Gastrocnemius medialis (tissue), 4 donors: ENCODE results near the gene POM121L12. TPM values are rescaled to one million over a fixed set of nuclear protein-coding genes. Genes with fewer than 3 reads are reported as not detected.
A peak's percentile ranks its signal among the peaks of the same experiment; 100 is the strongest.

Experiments used
- ATAC-seq, 2 donors: fragments of 150-250 bp; one replicate each; pipeline ENCODE4 v1.9.1; 2016
- DNase-seq, 2 donors: peaks; one replicate each; pipeline ENCODE4 v3.0.0-alpha.2; 2019
- H3K27ac ChIP-seq, 4 donors: fragments of 200-600 bp; sonication (generic); 1 replicate in 1 of 4; 2 replicates in 3 of 4; pipeline ENCODE4 v1.5.1; 2016 to 2018; ENCODE audit warnings: mild to moderate bottlenecking in 2 of 4, moderate library complexity in 1 of 4
- H3K27me3 ChIP-seq, 3 donors: fragments of 200-600 bp; sonication (generic) in 2 of 3; 1 replicate in 1 of 3; 2 replicates in 2 of 3; pipeline versions ENCODE4 v1.5.1 to v1.6.0; 2016 to 2019; ENCODE audit warnings: mild to moderate bottlenecking in 1 of 3, moderate library complexity in 1 of 3
- H3K36me3 ChIP-seq, 2 donors: fragments of 200-600 bp; sonication (generic) in 1 of 2; one replicate each; pipeline ENCODE4 v1.5.1; 2017 to 2018
- H3K4me1 ChIP-seq, 2 donors: fragments of 200-600 bp; sonication (generic) in 1 of 2; one replicate each; pipeline ENCODE4 v1.5.1; 2016 to 2017; ENCODE audit warnings: mild to moderate bottlenecking in 2 of 2
- H3K4me3 ChIP-seq, 4 donors: fragments of 200-600 bp; sonication (generic) in 3 of 4; 1 replicate in 1 of 4; 2 replicates in 3 of 4; pipeline ENCODE4 v1.5.1; 2016 to 2019; ENCODE audit warnings: mild to moderate bottlenecking in 2 of 4
- H3K9me3 ChIP-seq, 3 donors: fragments of 200-600 bp; sonication (generic) in 2 of 3; 1 replicate in 1 of 3; 2 replicates in 2 of 3; pipeline ENCODE4 v1.5.1; 2016 to 2019
- CTCF ChIP-seq, 5 experiments: fragments of 450-650 bp in 3 of 5; fragments of 200-600 bp in 2 of 5; sonication (generic) in 2 of 5; IDR thresholded peaks in 4 of 5; conservative IDR thresholded peaks in 1 of 5; 1 replicate in 4 of 5; 2 replicates in 1 of 5; pipeline ENCODE4 v1.5.1; 2016 to 2019; ENCODE audit warnings: antibody characterized with exemption in 5 of 5, mild to moderate bottlenecking in 3 of 5, moderate library complexity in 3 of 5
- POLR2A ChIP-seq, 2 donors: fragments of 450-650 bp; IDR thresholded peaks; one replicate each; pipeline ENCODE4 v1.6.1; 2017; ENCODE audit warnings: antibody characterized with exemption in 2 of 2, mild to moderate bottlenecking in 2 of 2, moderate library complexity in 2 of 2
- in situ Hi-C, 4 donors: fragments of 200-750 bp; cut with MboI; loops; one replicate each; pipeline versions ENCODE4 v1.15.0 to v1.8.0; 2017; ENCODE audit warnings: low sequenced_read_pairs in 4 of 4
- intact Hi-C: fragments of 100-400 bp; cut with DNase I; formaldehyde crosslinking; loops from one replicate; pipeline ENCODE4 v1.15.1; 2023; ENCODE audit warnings: low total_unique reads
- total RNA-seq, 4 donors: library from RNA; depleted of rRNA; stranded (reverse); fragments of >200 nt; gene quantifications; one replicate each; pipeline versions ENCODE4 v1.1.0 to v1.2.3, GENCODE V29; 2016

POM121L12 gene
- not detected for total RNA-seq

GRCh38 chr7:53035499-53036412, at the start of gene POM121L12:
Gene POM121L12 (plus strand): TSS chr7:53035633. CDS start chr7:53035672, 39 bp downstream.
- intact Hi-C loops: no loop called here
- Histone ChIP-seq H3K9me3 (no peaks in the 10 kb centered on the region), H3K4me3 (no peak within 1 kb of the TSS), H3K36me3 (no peaks in the 10 kb centered on the region), H3K4me1 (no peaks in the 10 kb centered on the region), H3K27ac (no peak within 1 kb of the TSS), H3K27me3 (no peaks in the 10 kb centered on the region)
- no peak for TF ChIP-seq CTCF (IDR thresholded peaks at IDR 0.05 in 4 of 5, conservative IDR thresholded peaks at IDR 0.05 in 1 of 5)
- no peak for TF ChIP-seq POLR2A (IDR thresholded peaks at IDR 0.05)
- DNase-seq (no peak), ATAC-seq (no peak)
- in situ Hi-C loops: no loop called here

GRCh38 chr7:52992001-52992400, 43.4 kb upstream of the POM121L12 start:
- TF ChIP-seq POLR2A (IDR thresholded peaks at IDR 0.05): no peak
- no peak for TF ChIP-seq CTCF (IDR thresholded peaks at IDR 0.05 in 4 of 5, conservative IDR thresholded peaks at IDR 0.05 in 1 of 5)
- Histone ChIP-seq H3K4me3 (no peak overlapping the region), H3K27ac (no peak overlapping the region), H3K27me3 (no peaks in the 10 kb centered on the region), H3K4me1 (no peaks in the 10 kb centered on the region), H3K36me3 (no peaks in the 10 kb centered on the region), H3K9me3 (no peaks in the 10 kb centered on the region)
- ATAC-seq (no peak), DNase-seq (no peak)
- intact Hi-C loops (no loop called here), in situ Hi-C loops (no loop called here)

- H3K9me3 ChIP-seq: no peaks in the 10 kb centered on the region
- H3K4me3 ChIP-seq: no peak overlapping the region
- no peaks in the 10 kb centered on the region for H3K27me3 ChIP-seq
- intact Hi-C loops (no loop called here), in situ Hi-C loops (no loop called here)
- no peaks in the 10 kb centered on the region for H3K36me3 ChIP-seq
- no peaks in the 10 kb centered on the region for H3K4me1 ChIP-seq
- ATAC-seq (peak; percentile 56 to 85), DNase-seq (peak in 1 of 2 donors; percentile 31)
- TF ChIP-seq POLR2A (IDR thresholded peaks at IDR 0.05) (no peak), CTCF (IDR thresholded peaks at IDR 0.05 in 4 of 5, conservative IDR thresholded peaks at IDR 0.05 in 1 of 5) (no peak)
- no peak overlapping the region for H3K27ac ChIP-seq
Observed at GRCh38 chr7:52992479-52993162, 42.8 kb upstream of the POM121L12 start.

- H3K9me3 ChIP-seq: no peaks in the 10 kb centered on the region
- TF ChIP-seq POLR2A (IDR thresholded peaks at IDR 0.05): no peak
- no peak for TF ChIP-seq CTCF (IDR thresholded peaks at IDR 0.05 in 4 of 5, conservative IDR thresholded peaks at IDR 0.05 in 1 of 5)
- no peaks in the 10 kb centered on the region for H3K27me3 ChIP-seq
- H3K27ac ChIP-seq: no peak overlapping the region
- intact Hi-C loops: no loop called here
- DNase-seq (no peak), ATAC-seq (no peak)
- no peaks in the 10 kb centered on the region for H3K36me3 ChIP-seq
- H3K4me3 ChIP-seq: no peak overlapping the region
- in situ Hi-C loops: no loop called here
- no peaks in the 10 kb centered on the region for H3K4me1 ChIP-seq
Observed at GRCh38 chr7:52995676-52996075, 39.8 kb upstream of the POM121L12 start.
